Smooth muscle cell (in vitro differentiated cells): ENCODE results near the gene ZYG11B. TPM values are rescaled to one million over a fixed set of nuclear protein-coding genes. Genes with fewer than 3 reads are reported as not detected.

ENCODE experiments used
- DNase-seq: peaks from one replicate; lab custom pipeline; 2025; ENCODE audit not compliant: unreplicated experiment; lab: John Stamatoyannopoulos, UW
- H2AFZ ChIP-seq: fragments of 200-600 bp; sonication (generic); 2 replicates; pipeline ENCODE4 v1.6.0; 2016; ENCODE audit warnings: antibody characterized with exemption, low read depth, mild to moderate bottlenecking
- H3F3A ChIP-seq: fragments of 200-600 bp; sonication (generic); 2 replicates; pipeline ENCODE4 v1.6.0; 2017; ENCODE audit warnings: antibody characterized with exemption, low read depth
- H3K27ac ChIP-seq: fragments of 200-600 bp; sonication (generic); 2 replicates; pipeline ENCODE4 v1.5.1; 2016; ENCODE audit warnings: low read depth, mild to moderate bottlenecking
- H3K27me3 ChIP-seq: fragments of 200-600 bp; sonication (generic); 2 replicates; pipeline ENCODE4 v1.6.1; 2016; ENCODE audit warnings: low read depth, mild to moderate bottlenecking
- H3K36me3 ChIP-seq: fragments of 200-600 bp; sonication (generic); 2 replicates; pipeline ENCODE4 v1.5.1; 2016; ENCODE audit warnings: low read depth
- H3K4me1 ChIP-seq: fragments of 200-600 bp; sonication (generic); 2 replicates; pipeline ENCODE4 v1.5.1; 2016; ENCODE audit warnings: low read depth
- H3K4me2 ChIP-seq: fragments of 200-600 bp; sonication (generic); 2 replicates; pipeline ENCODE4 v1.6.0; 2016; ENCODE audit warnings: mild to moderate bottlenecking
- H3K4me3 ChIP-seq: fragments of 200-600 bp; sonication (generic); 2 replicates; pipeline ENCODE4 v1.5.1; 2016; ENCODE audit warnings: mild to moderate bottlenecking
- H3K79me2 ChIP-seq: fragments of 200-600 bp; sonication (generic); 2 replicates; pipeline ENCODE4 v1.6.0; 2016; ENCODE audit warnings: low read depth, mild to moderate bottlenecking
- H3K9ac ChIP-seq: fragments of 200-600 bp; sonication (generic); 2 replicates; pipeline ENCODE4 v1.6.0; 2016; ENCODE audit warnings: low read depth
- H3K9me3 ChIP-seq: fragments of 200-600 bp; sonication (generic); replicated peaks from 2 replicates; pipeline ENCODE4 v1.5.1; 2016; ENCODE audit warnings: low read depth
- H4K20me1 ChIP-seq: fragments of 200-600 bp; sonication (generic); 2 replicates; pipeline ENCODE4 v1.6.0; 2016; ENCODE audit warnings: low read depth
- WGBS: methylation state at CpG from one replicate; pipeline ENCODE4 v1.1.7; 2016; ENCODE audit warnings: low lambda C conversion rate; 5-methylcytosine and 5-hydroxymethylcytosine counted together
- polyA plus RNA-seq: library from polyadenylated mRNA; unstranded; fragments of >200 nt; fragmentation: Nextera tagmentation; extraction: Ambion mirVana; gene quantifications from 2 replicates; pipeline ENCODE4 v1.2.1, GENCODE V29; 2016
- total RNA-seq: library from RNA; depleted of rRNA; stranded (reverse); fragments of >200 nt; gene quantifications from 2 replicates; pipeline ENCODE4 v1.2.3, GENCODE V29; 2014
- TF ChIP-seq, protein P1 (sequence below): fragments of 200-600 bp; sonication (generic); IDR thresholded peaks from 2 replicates; pipeline ENCODE4 v1.5.1; 2017; ENCODE audit warnings: borderline replicate concordance, mild to moderate bottlenecking, antibody characterized with exemption; ENCODE audit not compliant: insufficient read depth, poor library complexity, severe bottlenecking

ZYG11B gene
- total and polyA plus RNA-seq, 2 experiments from 2014 or later: 8.8 to 36.0 TPM

DNA sequence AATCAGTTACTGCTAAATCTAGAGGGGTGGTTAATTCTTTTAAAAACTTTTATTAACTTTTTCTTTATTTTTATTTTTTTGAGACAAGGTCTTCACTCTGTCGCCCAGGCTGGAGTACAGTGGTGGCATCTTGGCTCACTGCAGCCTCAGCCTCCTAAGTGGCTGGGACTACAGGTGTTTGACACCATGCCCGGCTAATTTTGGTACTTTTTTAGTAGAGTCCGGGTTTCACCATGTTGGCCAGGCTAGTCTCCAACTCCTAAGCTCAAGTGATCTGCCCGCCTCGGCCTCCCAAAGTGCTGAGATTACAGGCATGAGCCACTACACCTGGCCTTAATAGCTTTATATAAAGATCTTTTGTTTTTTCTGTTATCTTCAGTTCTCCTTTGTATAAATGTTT is 11.9 kb downstream of the ZYG11B start:
- H3K9ac ChIP-seq: no peak overlapping the region
- no peak overlapping the region for H3K27ac ChIP-seq
- H3K4me3 ChIP-seq: no peak overlapping the region
- H3K4me2 ChIP-seq: no peak overlapping the region
- H3K9me3 ChIP-seq: no peaks in the 10 kb centered on the region
- H3K4me1 ChIP-seq: no peaks in the 10 kb centered on the region
- peaks cover 86% of the 10 kb centered on the region for H3K79me2 ChIP-seq
- 87% methylated on average over 5 of the region's 5 CpGs for WGBS
- TF ChIP-seq, protein P1, sequence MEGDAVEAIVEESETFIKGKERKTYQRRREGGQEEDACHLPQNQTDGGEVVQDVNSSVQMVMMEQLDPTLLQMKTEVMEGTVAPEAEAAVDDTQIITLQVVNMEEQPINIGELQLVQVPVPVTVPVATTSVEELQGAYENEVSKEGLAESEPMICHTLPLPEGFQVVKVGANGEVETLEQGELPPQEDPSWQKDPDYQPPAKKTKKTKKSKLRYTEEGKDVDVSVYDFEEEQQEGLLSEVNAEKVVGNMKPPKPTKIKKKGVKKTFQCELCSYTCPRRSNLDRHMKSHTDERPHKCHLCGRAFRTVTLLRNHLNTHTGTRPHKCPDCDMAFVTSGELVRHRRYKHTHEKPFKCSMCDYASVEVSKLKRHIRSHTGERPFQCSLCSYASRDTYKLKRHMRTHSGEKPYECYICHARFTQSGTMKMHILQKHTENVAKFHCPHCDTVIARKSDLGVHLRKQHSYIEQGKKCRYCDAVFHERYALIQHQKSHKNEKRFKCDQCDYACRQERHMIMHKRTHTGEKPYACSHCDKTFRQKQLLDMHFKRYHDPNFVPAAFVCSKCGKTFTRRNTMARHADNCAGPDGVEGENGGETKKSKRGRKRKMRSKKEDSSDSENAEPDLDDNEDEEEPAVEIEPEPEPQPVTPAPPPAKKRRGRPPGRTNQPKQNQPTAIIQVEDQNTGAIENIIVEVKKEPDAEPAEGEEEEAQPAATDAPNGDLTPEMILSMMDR: no peak
- no peaks in the 10 kb centered on the region for H3K36me3 ChIP-seq
- peaks cover 84% of the 10 kb centered on the region for H4K20me1 ChIP-seq
- DNase-seq: no peak
- no peaks in the 10 kb centered on the region for H3K27me3 ChIP-seq
- no peak overlapping the region for H2AFZ ChIP-seq
- no peaks in the 10 kb centered on the region for H3F3A ChIP-seq

DNA sequence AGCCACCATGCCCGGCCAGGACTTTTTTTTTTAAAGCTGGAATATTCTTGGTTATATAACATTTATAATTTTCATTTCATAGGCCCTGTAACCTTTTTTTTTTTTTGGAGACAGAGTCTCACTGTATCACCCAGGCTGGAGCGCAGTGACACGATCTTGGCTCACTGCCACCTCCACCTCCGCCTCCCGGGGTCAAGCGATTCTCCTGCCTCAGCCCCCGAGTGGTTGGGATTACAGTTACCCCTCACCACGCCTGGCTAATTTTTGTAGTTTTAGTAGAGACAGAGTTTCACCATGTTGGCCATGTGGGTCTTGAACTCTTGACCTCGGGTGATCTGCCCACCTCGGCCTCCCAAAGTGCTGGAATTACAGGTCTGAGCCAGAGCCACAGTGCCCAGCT is 12.6 kb downstream of the ZYG11B start:
- no peak overlapping the region for H3K27ac ChIP-seq
- no peaks in the 10 kb centered on the region for H3K27me3 ChIP-seq
- no peaks in the 10 kb centered on the region for H3F3A ChIP-seq
- peaks cover 85% of the 10 kb centered on the region for H3K79me2 ChIP-seq
- no peaks in the 10 kb centered on the region for H3K36me3 ChIP-seq
- H4K20me1 ChIP-seq: peaks cover 83% of the 10 kb centered on the region
- no peaks in the 10 kb centered on the region for H3K9me3 ChIP-seq
- DNase-seq: no peak
- no peaks in the 10 kb centered on the region for H3K4me1 ChIP-seq
- TF ChIP-seq, protein P1: no peak
- no peak overlapping the region for H2AFZ ChIP-seq
- H3K4me2 ChIP-seq: no peak overlapping the region
- 98% methylated on average over 10 of the region's 10 CpGs for WGBS
- no peak overlapping the region for H3K4me3 ChIP-seq
- H3K9ac ChIP-seq: no peak overlapping the region

GRCh38 chr1:52739699-52740467 is 13.6 kb downstream of the ZYG11B start:
- Histone ChIP-seq H3K36me3 (no peaks in the 10 kb centered on the region), H3F3A (no peaks in the 10 kb centered on the region), H3K27me3 (no peaks in the 10 kb centered on the region), H2AFZ (no peak overlapping the region), H3K9me3 (no peaks in the 10 kb centered on the region), H3K9ac (no peak overlapping the region), H3K4me3 (no peak overlapping the region), H3K79me2 (peaks cover 86% of the 10 kb centered on the region), H3K4me2 (no peak overlapping the region), H3K27ac (no peak overlapping the region), H4K20me1 (peaks cover 84% of the 10 kb centered on the region), H3K4me1 (no peaks in the 10 kb centered on the region)
- DNase-seq: no peak
- WGBS: 86% methylated on average over 4 of the region's 4 CpGs
- TF ChIP-seq, protein P1: no peak

DNA sequence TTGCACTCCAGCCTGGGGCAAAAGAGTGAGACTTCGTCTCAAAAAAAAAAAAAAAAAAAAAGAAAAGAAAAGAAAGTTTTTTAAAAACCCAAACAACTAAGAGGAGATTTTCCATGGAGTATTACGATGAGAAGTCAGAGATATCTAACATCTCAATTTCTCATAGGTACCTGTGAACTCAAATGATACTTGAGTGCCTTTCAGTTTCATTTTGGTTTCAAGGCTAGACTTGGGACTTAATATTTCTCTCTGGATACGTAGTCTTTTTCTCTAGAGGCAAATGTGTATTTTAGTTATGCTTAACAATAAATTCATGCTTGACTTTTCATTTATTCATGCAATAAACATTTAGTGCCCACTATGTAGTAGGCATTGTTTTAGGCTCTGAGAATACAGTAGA is 15.0 kb downstream of the ZYG11B start:
- H3K9ac ChIP-seq: no peak overlapping the region
- H3K4me1 ChIP-seq: no peaks in the 10 kb centered on the region
- TF ChIP-seq, protein P1: no peak
- H3F3A ChIP-seq: no peaks in the 10 kb centered on the region
- H3K27ac ChIP-seq: no peak overlapping the region
- peaks cover 85% of the 10 kb centered on the region for H4K20me1 ChIP-seq
- no peak overlapping the region for H3K4me3 ChIP-seq
- no peaks in the 10 kb centered on the region for H3K9me3 ChIP-seq
- H3K27me3 ChIP-seq: no peaks in the 10 kb centered on the region
- no peak for DNase-seq
- no peaks in the 10 kb centered on the region for H3K36me3 ChIP-seq
- WGBS: 99% methylated on average over 2 of the region's 3 CpGs
- H3K4me2 ChIP-seq: no peak overlapping the region
- H3K79me2 ChIP-seq: peaks cover 82% of the 10 kb centered on the region
- H2AFZ ChIP-seq: no peak overlapping the region
